ENCODE data around the gene LHFPL4.

DNA sequence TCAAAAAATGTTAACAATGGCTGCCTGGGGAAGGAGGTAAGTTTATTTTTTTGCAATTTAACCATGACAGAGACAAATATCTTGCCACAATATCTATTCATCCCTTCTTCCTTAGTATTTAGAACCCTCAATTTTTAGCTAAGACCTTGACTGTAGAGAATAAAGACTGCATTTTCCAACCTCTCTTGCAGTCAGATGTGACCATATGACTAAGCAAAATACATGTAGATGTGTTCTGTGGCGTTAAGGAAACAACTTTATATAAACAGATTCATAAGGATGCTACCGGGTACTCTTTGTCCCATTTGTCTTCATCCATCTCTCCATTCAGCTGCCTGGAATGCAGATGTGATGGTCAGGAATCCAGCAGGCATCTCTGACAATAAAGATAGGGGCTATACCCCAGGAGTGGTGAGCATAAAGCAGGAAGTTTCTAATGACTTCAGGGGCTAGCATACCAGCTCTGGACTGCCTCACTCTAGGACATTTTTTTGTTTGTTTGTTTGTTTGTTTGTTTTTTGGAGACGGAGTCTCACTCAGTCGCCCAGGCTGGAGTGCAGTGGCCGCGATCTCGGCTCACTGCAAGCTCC is 41.1 kb downstream of the LHFPL4 start:
- TF ChIP-seq, protein P1, sequence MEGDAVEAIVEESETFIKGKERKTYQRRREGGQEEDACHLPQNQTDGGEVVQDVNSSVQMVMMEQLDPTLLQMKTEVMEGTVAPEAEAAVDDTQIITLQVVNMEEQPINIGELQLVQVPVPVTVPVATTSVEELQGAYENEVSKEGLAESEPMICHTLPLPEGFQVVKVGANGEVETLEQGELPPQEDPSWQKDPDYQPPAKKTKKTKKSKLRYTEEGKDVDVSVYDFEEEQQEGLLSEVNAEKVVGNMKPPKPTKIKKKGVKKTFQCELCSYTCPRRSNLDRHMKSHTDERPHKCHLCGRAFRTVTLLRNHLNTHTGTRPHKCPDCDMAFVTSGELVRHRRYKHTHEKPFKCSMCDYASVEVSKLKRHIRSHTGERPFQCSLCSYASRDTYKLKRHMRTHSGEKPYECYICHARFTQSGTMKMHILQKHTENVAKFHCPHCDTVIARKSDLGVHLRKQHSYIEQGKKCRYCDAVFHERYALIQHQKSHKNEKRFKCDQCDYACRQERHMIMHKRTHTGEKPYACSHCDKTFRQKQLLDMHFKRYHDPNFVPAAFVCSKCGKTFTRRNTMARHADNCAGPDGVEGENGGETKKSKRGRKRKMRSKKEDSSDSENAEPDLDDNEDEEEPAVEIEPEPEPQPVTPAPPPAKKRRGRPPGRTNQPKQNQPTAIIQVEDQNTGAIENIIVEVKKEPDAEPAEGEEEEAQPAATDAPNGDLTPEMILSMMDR (IDR thresholded peaks at IDR 0.05 in 8 of 11, conservative IDR thresholded peaks at IDR 0.05 in 3 of 11) = no peak
- TF ChIP-seq POLR2A (IDR thresholded peaks at IDR 0.05) = no peak
